ENCODE data around the gene TMTC1. TPM values are rescaled to one million over a fixed set of nuclear protein-coding genes. Genes with fewer than 3 reads are reported as not detected.

TMTC1 gene
- total RNA-seq, 1 donor from 2014 or later, result 0.49 TPM

- no peak for DNase-seq
- no peak overlapping the region for H3K4me3 Mint-ChIP-seq
- H3K36me3 Mint-ChIP-seq (ENCODE audit: low read depth), result no peaks in the 10 kb centered on the region
- H3K4me1 Mint-ChIP-seq, result no peaks in the 10 kb centered on the region
- H3K27ac Mint-ChIP-seq, result no peak overlapping the region
- intact Hi-C loops (cut with micrococcal nuclease), result no loop called here
- peaks cover 5% of the 10 kb centered on the region for H3K27me3 Mint-ChIP-seq
- no peaks in the 10 kb centered on the region for H3K9me3 Mint-ChIP-seq
These were observed 261.8 kb downstream of the TMTC1 start for GRCh38 chr12:29521951-29522350.

- H3K4me1 Mint-ChIP-seq, result no peaks in the 10 kb centered on the region
- H3K27ac Mint-ChIP-seq, result no peak overlapping the region
- H3K4me3 Mint-ChIP-seq, result no peak overlapping the region
- no peaks in the 10 kb centered on the region for H3K9me3 Mint-ChIP-seq
- peaks cover 5% of the 10 kb centered on the region for H3K27me3 Mint-ChIP-seq
- H3K36me3 Mint-ChIP-seq (ENCODE audit: low read depth), result no peaks in the 10 kb centered on the region
- DNase-seq, result peak; percentile 68
- intact Hi-C loops (cut with micrococcal nuclease), result loop anchor here (1.0 kb wide), 2 partner anchors 1288 to 1325 kb away; no protein-coding TSS in a partner anchor
These were observed 264.1 kb downstream of the TMTC1 start for GRCh38 chr12:29519585-29520182.

GRCh38 chr12:29518407-29518806 is 265.3 kb downstream of the TMTC1 start:
- H3K27me3 Mint-ChIP-seq, result peaks cover 5% of the 10 kb centered on the region
- no peaks in the 10 kb centered on the region for H3K9me3 Mint-ChIP-seq
- no peak for DNase-seq
- intact Hi-C loops (cut with micrococcal nuclease), result no loop called here
- no peak overlapping the region for H3K4me3 Mint-ChIP-seq
- no peak overlapping the region for H3K27ac Mint-ChIP-seq
- no peaks in the 10 kb centered on the region for H3K36me3 Mint-ChIP-seq (ENCODE audit: low read depth)
- H3K4me1 Mint-ChIP-seq, result no peaks in the 10 kb centered on the region

GRCh38 chr12:29517264-29517663 is 266.5 kb downstream of the TMTC1 start:
- intact Hi-C loops (cut with micrococcal nuclease), result no loop called here

GRCh38 chr12:29516431-29516875 is 267.3 kb downstream of the TMTC1 start:
- Mint-ChIP-seq H3K27me3 (peaks cover 5% of the 10 kb centered on the region), H3K27ac (no peak overlapping the region), H3K9me3 (no peaks in the 10 kb centered on the region), H3K4me1 (no peaks in the 10 kb centered on the region), H3K4me3 (no peak overlapping the region), H3K36me3 (ENCODE audit: low read depth) (no peaks in the 10 kb centered on the region)
- intact Hi-C loops (cut with micrococcal nuclease), result no loop called here
- no peak for DNase-seq

More at GRCh38 chr12:29517264-29517663, 266.5 kb downstream of the TMTC1 start:
- no peaks in the 10 kb centered on the region for H3K4me1 Mint-ChIP-seq
- no peak overlapping the region for H3K4me3 Mint-ChIP-seq
- no peak for DNase-seq
- H3K36me3 Mint-ChIP-seq (ENCODE audit: low read depth), result no peaks in the 10 kb centered on the region
- H3K9me3 Mint-ChIP-seq, result no peaks in the 10 kb centered on the region
- H3K27me3 Mint-ChIP-seq, result peaks cover 5% of the 10 kb centered on the region
- H3K27ac Mint-ChIP-seq, result no peak overlapping the region

GRCh38 chr12:29510591-29511185 is 273.1 kb downstream of the TMTC1 start:
- Mint-ChIP-seq H3K36me3 (ENCODE audit: low read depth) (no peaks in the 10 kb centered on the region), H3K4me1 (no peaks in the 10 kb centered on the region), H3K27ac (no peak overlapping the region), H3K4me3 (no peak overlapping the region), H3K9me3 (no peaks in the 10 kb centered on the region), H3K27me3 (peaks cover 13% of the 10 kb centered on the region)
- intact Hi-C loops (cut with micrococcal nuclease), result no loop called here
- DNase-seq, result no peak

- Mint-ChIP-seq H3K9me3 (no peaks in the 10 kb centered on the region), H3K4me3 (no peak overlapping the region)
These were observed 274.2 kb downstream of the TMTC1 start for GRCh38 chr12:29509503-29509902.

GRCh38 chr12:29508949-29509348 is 274.8 kb downstream of the TMTC1 start:
- Mint-ChIP-seq H3K36me3 (ENCODE audit: low read depth) (no peaks in the 10 kb centered on the region), H3K4me1 (no peaks in the 10 kb centered on the region), H3K27ac (no peak overlapping the region), H3K9me3 (no peaks in the 10 kb centered on the region), H3K27me3 (peaks cover 11% of the 10 kb centered on the region), H3K4me3 (no peak overlapping the region)
- intact Hi-C loops (cut with micrococcal nuclease), result no loop called here
- no peak for DNase-seq

More at GRCh38 chr12:29509503-29509902, 274.2 kb downstream of the TMTC1 start:
- no peak overlapping the region for H3K27ac Mint-ChIP-seq
- no peaks in the 10 kb centered on the region for H3K36me3 Mint-ChIP-seq (ENCODE audit: low read depth)
- peaks cover 11% of the 10 kb centered on the region for H3K27me3 Mint-ChIP-seq
- no peaks in the 10 kb centered on the region for H3K4me1 Mint-ChIP-seq
- DNase-seq, result no peak
- intact Hi-C loops (cut with micrococcal nuclease), result no loop called here

GRCh38 chr12:29505122-29505521 is 278.6 kb downstream of the TMTC1 start:
- no peaks in the 10 kb centered on the region for H3K4me1 Mint-ChIP-seq

GRCh38 chr12:29503283-29503682 is 280.5 kb downstream of the TMTC1 start:
- H3K4me3 Mint-ChIP-seq, result no peak overlapping the region
- no peak for DNase-seq
- H3K36me3 Mint-ChIP-seq (ENCODE audit: low read depth), result no peaks in the 10 kb centered on the region
- no peaks in the 10 kb centered on the region for H3K9me3 Mint-ChIP-seq
- no peak overlapping the region for H3K27ac Mint-ChIP-seq
- H3K27me3 Mint-ChIP-seq, result peaks cover 5% of the 10 kb centered on the region
- intact Hi-C loops (cut with micrococcal nuclease), result no loop called here
- H3K4me1 Mint-ChIP-seq, result no peaks in the 10 kb centered on the region

More at GRCh38 chr12:29505122-29505521, 278.6 kb downstream of the TMTC1 start:
- no peaks in the 10 kb centered on the region for H3K36me3 Mint-ChIP-seq (ENCODE audit: low read depth)
- no peak overlapping the region for H3K4me3 Mint-ChIP-seq
- intact Hi-C loops (cut with micrococcal nuclease), result no loop called here
- no peaks in the 10 kb centered on the region for H3K9me3 Mint-ChIP-seq
- peaks cover 6% of the 10 kb centered on the region for H3K27me3 Mint-ChIP-seq
- DNase-seq, result no peak
- no peak overlapping the region for H3K27ac Mint-ChIP-seq

GRCh38 chr12:29499235-29499634 is 284.5 kb downstream of the TMTC1 start:
- intact Hi-C loops (cut with micrococcal nuclease), result no loop called here
- Mint-ChIP-seq H3K36me3 (ENCODE audit: low read depth) (no peaks in the 10 kb centered on the region), H3K27ac (no peak overlapping the region), H3K4me1 (no peaks in the 10 kb centered on the region), H3K9me3 (no peaks in the 10 kb centered on the region), H3K27me3 (peaks cover 4% of the 10 kb centered on the region), H3K4me3 (no peak overlapping the region)
- DNase-seq, result no peak

- H3K9me3 Mint-ChIP-seq, result no peaks in the 10 kb centered on the region
- H3K27me3 Mint-ChIP-seq, result peaks cover 7% of the 10 kb centered on the region
- intact Hi-C loops (cut with micrococcal nuclease), result no loop called here
- no peak within 1 kb of the TSS for H3K4me3 Mint-ChIP-seq
- no peaks in the 10 kb centered on the region for H3K4me1 Mint-ChIP-seq
- DNase-seq, result no peak
- no peak within 1 kb of the TSS for H3K27ac Mint-ChIP-seq
- H3K36me3 Mint-ChIP-seq (ENCODE audit: low read depth), result no peaks in the 10 kb centered on the region
These were observed 286.2 kb downstream of the TMTC1 start, which contains the start of gene OVCH1 for GRCh38 chr12:29497588-29497987. OVCH1 (minus strand) TSS chr12:29497686; CDS start chr12:29497686, 0 bp downstream.

- DNase-seq, result no peak
- intact Hi-C loops (cut with micrococcal nuclease), result no loop called here
- Mint-ChIP-seq H3K36me3 (ENCODE audit: low read depth) (no peaks in the 10 kb centered on the region), H3K4me3 (no peak overlapping the region), H3K27ac (no peak overlapping the region), H3K27me3 (peaks cover 11% of the 10 kb centered on the region), H3K9me3 (no peaks in the 10 kb centered on the region), H3K4me1 (no peaks in the 10 kb centered on the region)
These were observed 290.9 kb downstream of the TMTC1 start for GRCh38 chr12:29492891-29493290.

- no peak overlapping the region for H3K4me3 Mint-ChIP-seq
- intact Hi-C loops (cut with micrococcal nuclease), result no loop called here
- H3K27ac Mint-ChIP-seq, result no peak overlapping the region
- H3K36me3 Mint-ChIP-seq (ENCODE audit: low read depth), result no peaks in the 10 kb centered on the region
- H3K9me3 Mint-ChIP-seq, result no peaks in the 10 kb centered on the region
- H3K27me3 Mint-ChIP-seq, result peaks cover 8% of the 10 kb centered on the region
- DNase-seq, result no peak
- H3K4me1 Mint-ChIP-seq, result no peaks in the 10 kb centered on the region
These were observed 296.8 kb downstream of the TMTC1 start for GRCh38 chr12:29486972-29487371.
